HCT116 (cell line): ENCODE data around the gene INPP5D. TPM values are rescaled to one million over a fixed set of nuclear protein-coding genes. Genes with fewer than 3 reads are reported as not detected.

Source experiments
- ATAC-seq: fragments of 200-7000 bp; cut with Tn5 transposase; 2 replicates; pipeline ENCODE4 v1.9.1; 2020; ENCODE audit warnings: mild to moderate bottlenecking, moderate library complexity
- BruUV-seq: library from RNA; stranded (reverse); fragments of 400-500 nt; replicated peaks from 2 replicates; lab custom pipeline; 2021; lab: Mats Ljungman, UMichigan
- CTCF ChIA-PET: fragments of 300-600 bp; sonication (Branson Sonifier 250); formaldehyde crosslinking; loops from one replicate; lab custom pipeline; 2021; ENCODE audit warnings: antibody characterized with exemption; lab: Charles Lee
- POLR2A ChIA-PET: fragments of 300-600, 350-600 bp; sonication (Branson Sonifier 250); formaldehyde crosslinking; loops from one replicate; lab custom pipeline; 2021; ENCODE audit warnings: antibody characterized with exemption; lab: Charles Lee
- RAD21 ChIA-PET, 2 experiments: fragments of 300-600 bp; sonication (Branson Sonifier 250); formaldehyde crosslinking; loops; one replicate each; lab custom pipeline; 2023; ENCODE audit warnings: low total read pairs in 2 of 2; ENCODE audit not compliant: uncharacterized antibody in 2 of 2, unreplicated experiment in 2 of 2, low non-redundant PET in 1 of 2; lab: Charles Lee
- DNase-seq: peaks from one replicate; pipeline ENCODE4 v3.0.0-alpha.2; 2010; ENCODE audit warnings: low read depth, low spot score
- H2AFZ ChIP-seq: fragments of 200-600 bp; shearing (Covaris generic), sonication (generic); 2 replicates; pipeline ENCODE4 v1.6.1; 2017; ENCODE audit warnings: low read depth, mixed run types, mixed read lengths, antibody characterized with exemption, low read length; ENCODE audit not compliant: poor library complexity, severe bottlenecking
- H3K27ac ChIP-seq: 2 replicates; pipeline ENCODE4 v1.5.1; 2012; ENCODE audit warnings: low read depth, low read length
- H3K27me3 ChIP-seq: fragments of 200-600 bp; sonication (generic); 2 replicates; pipeline ENCODE4 v1.6.1; 2016; ENCODE audit warnings: mixed run types, low read length, mixed read lengths; ENCODE audit not compliant: insufficient read depth
- H3K36me3 ChIP-seq, 2 experiments: fragments of 200-500 bp in 1 of 2; fragments of 200-600 bp in 1 of 2; sonication (Bioruptor generic) in 1 of 2; sonication (generic) in 1 of 2; 2 replicates each; pipeline versions ENCODE4 v1.5.1 to v1.6.1; 2014 to 2016; ENCODE audit warnings: low read length in 2 of 2, inconsistent platforms in 1 of 2, mixed read lengths in 1 of 2, mixed run types in 1 of 2; ENCODE audit not compliant: insufficient read depth in 2 of 2, control insufficient read depth in 1 of 2
- H3K4me1 ChIP-seq, 2 experiments: fragments of 200-600 bp in 1 of 2; sonication (generic) in 1 of 2; 2 replicates each; pipeline versions ENCODE4 v1.5.1 to v1.6.1; 2012 to 2017; ENCODE audit warnings: low read length in 2 of 2, inconsistent platforms in 1 of 2, mild to moderate bottlenecking in 1 of 2, mixed read lengths in 1 of 2, mixed run types in 1 of 2, moderate library complexity in 1 of 2; ENCODE audit not compliant: insufficient read depth in 2 of 2, control insufficient read depth in 1 of 2
- H3K4me2 ChIP-seq: fragments of 200-600 bp; sonication (generic); 2 replicates; pipeline ENCODE4 v1.6.1; 2017; ENCODE audit warnings: mixed run types, low read length, mixed read lengths
- H3K4me3 ChIP-seq, 2 experiments: fragments of 200-600 bp in 1 of 2; sonication (generic) in 1 of 2; replicated peaks in 1 of 2; 2 replicates each; pipeline ENCODE4 v1.5.1; 2011 to 2016; ENCODE audit warnings: low read length in 2 of 2, control low read depth in 1 of 2, low read depth in 1 of 2, mild to moderate bottlenecking in 1 of 2, mixed read lengths in 1 of 2, mixed run types in 1 of 2
- H3K79me2 ChIP-seq: fragments of 200-600 bp; sonication (generic); 2 replicates; pipeline ENCODE4 v1.6.1; 2017; ENCODE audit warnings: mild to moderate bottlenecking, mixed run types, low read length, moderate library complexity, mixed read lengths; ENCODE audit not compliant: insufficient read depth
- H3K9ac ChIP-seq: fragments of 200-600 bp; sonication (generic); 2 replicates; pipeline ENCODE4 v1.6.1; 2016; ENCODE audit warnings: low read length, mixed read lengths
- H3K9me2 ChIP-seq: fragments of 200-600 bp; sonication (generic), shearing (Covaris generic); 2 replicates; pipeline ENCODE4 v1.6.1; 2017; ENCODE audit warnings: mixed run types, mild to moderate bottlenecking, moderate library complexity; ENCODE audit not compliant: insufficient read depth
- H3K9me3 ChIP-seq, 2 experiments: fragments of 200-500 bp in 1 of 2; fragments of 200-600 bp in 1 of 2; sonication (Bioruptor generic) in 1 of 2; sonication (generic) in 1 of 2; 2 replicates each; pipeline ENCODE4 v1.6.1; 2014 to 2017; ENCODE audit warnings: low read length in 2 of 2, mixed read lengths in 2 of 2, inconsistent platforms in 1 of 2, low read depth in 1 of 2, mild to moderate bottlenecking in 1 of 2, mixed run types in 1 of 2, moderate library complexity in 1 of 2; ENCODE audit not compliant: control insufficient read depth in 1 of 2, insufficient read depth in 1 of 2
- H4K20me1 ChIP-seq: fragments of 200-600 bp; sonication (generic), shearing (Covaris generic); 2 replicates; pipeline ENCODE4 v1.6.1; 2017; ENCODE audit warnings: mixed run types, mild to moderate bottlenecking, moderate library complexity; ENCODE audit not compliant: insufficient read depth
- ATF3 ChIP-seq: IDR thresholded peaks from 2 replicates; pipeline ENCODE4 v1.6.1; 2012
- CEBPB ChIP-seq: IDR thresholded peaks from 2 replicates; pipeline ENCODE4 v1.6.1; 2012; ENCODE audit warnings: low read depth
- EZH2 ChIP-seq: fragments of 200-600 bp; sonication (generic); IDR thresholded peaks from 2 replicates; pipeline ENCODE4 v1.6.1; 2017; ENCODE audit warnings: antibody characterized with exemption, mixed run types
- MAX ChIP-seq: IDR thresholded peaks from 2 replicates; pipeline ENCODE4 v1.6.1; 2012
- SIN3A ChIP-seq: IDR thresholded peaks from 2 replicates; pipeline ENCODE4 v1.6.1; 2012; ENCODE audit warnings: low read depth
- SP1 ChIP-seq: IDR thresholded peaks from 2 replicates; pipeline ENCODE4 v1.6.1; 2012; ENCODE audit warnings: low read depth
- YY1 ChIP-seq: IDR thresholded peaks from 2 replicates; pipeline ENCODE4 v1.6.1; 2011; ENCODE audit warnings: low read length, low read depth, moderate library complexity, mild to moderate bottlenecking; ENCODE audit not compliant: insufficient replicate concordance; ENCODE audit errors: extremely low read depth
- ZBTB33 ChIP-seq: IDR thresholded peaks from 2 replicates; pipeline ENCODE4 v1.6.1; 2011; ENCODE audit warnings: mild to moderate bottlenecking, low read length, moderate library complexity; ENCODE audit not compliant: insufficient replicate concordance; ENCODE audit errors: extremely low read depth
- intact Hi-C: fragments of 100-400 bp; cut with micrococcal nuclease; formaldehyde crosslinking; loops from 2 replicates; pipeline ENCODE4 v1.10.0; 2022
- total RNA-seq: library from RNA; stranded (reverse); gene quantifications from one replicate; pipeline ENCODE4 v1.2.1, GENCODE V29; 2021; ENCODE audit not compliant: unreplicated experiment

INPP5D gene
- total RNA-seq, 1 experiment from 2014 or later: 1.8 TPM

GRCh38 chr2:233011702-233012131 lies 48.4 kb upstream of the INPP5D start:
- no peak overlapping the region for H2AFZ ChIP-seq
- no peak for ATAC-seq
- CTCF ChIA-PET: no interaction called here
- no peak overlapping the region for H3K27ac ChIP-seq
- no peak overlapping the region for H3K4me3 ChIP-seq
- peaks cover 2 to 5% of the 10 kb centered on the region in 2 experiments; a peak in 2 of 4 replicates for H3K4me1 ChIP-seq
- no peaks in the 10 kb centered on the region for H3K79me2 ChIP-seq
- no peaks in the 10 kb centered on the region for H3K9me2 ChIP-seq
- BruUV-seq: no TSS peak
- POLR2A ChIA-PET: no interaction called here
- no peaks in the 10 kb centered on the region for H3K9me3 ChIP-seq
- H3K9ac ChIP-seq: no peak overlapping the region
- no peaks in the 10 kb centered on the region for H3K27me3 ChIP-seq
- H3K36me3 ChIP-seq: no peaks in the 10 kb centered on the region
- intact Hi-C loops: no loop called here
- H3K4me2 ChIP-seq: no peak overlapping the region
- no peak for DNase-seq
- H4K20me1 ChIP-seq: no peaks in the 10 kb centered on the region
- RAD21 ChIA-PET: no interaction called here
- TF ChIP-seq MAX (no peak), SP1 (no peak), YY1 (no peak), SIN3A (no peak), EZH2 (no peak), ZBTB33 (no peak), CEBPB (no peak), ATF3 (no peak)
